CD8-positive, alpha-beta memory T cell (primary cell): ENCODE measurements around the gene XRCC5. TPM values are rescaled to one million over a fixed set of nuclear protein-coding genes. Genes with fewer than 3 reads are reported as not detected.
A peak's percentile ranks its signal among the peaks of the same experiment; 100 is the strongest.
"Not testable (repeated sequence)": the region's sequence is repeated elsewhere in the genome, so short reads cannot be mapped to it uniquely, and the experiment has no call there.

Experiments
- CTCF ChIA-PET: fragments of 350-600 bp; sonication (Branson Sonifier 250); formaldehyde crosslinking; loops from one replicate; lab custom pipeline; 2021; ENCODE audit warnings: antibody characterized with exemption; lab: Charles Lee
- POLR2A ChIA-PET: fragments of 350-600 bp; sonication (Branson Sonifier 250); formaldehyde crosslinking; loops from one replicate; lab custom pipeline; 2021; ENCODE audit warnings: antibody characterized with exemption; lab: Charles Lee
- DNase-seq, 5 donors: peaks; one replicate each; pipeline versions ENCODE4 v3.0.0 to v3.0.0-alpha.2; 2020 to 2022; ENCODE audit warnings: mixed read lengths in 1 of 5
- H3K27ac ChIP-seq: one replicate; pipeline ENCODE4 v1.7.0; 2013; ENCODE audit warnings: low read depth, mild to moderate bottlenecking, low read length, moderate library complexity
- H3K27me3 ChIP-seq: 2 replicates; pipeline ENCODE4 v1.7.0; 2013; ENCODE audit warnings: low read length, mild to moderate bottlenecking; ENCODE audit not compliant: insufficient read depth, poor library complexity, severe bottlenecking
- H3K36me3 ChIP-seq: 2 replicates; pipeline ENCODE4 v1.7.0; 2013; ENCODE audit warnings: mild to moderate bottlenecking, low read length, moderate library complexity; ENCODE audit not compliant: insufficient read depth
- H3K4me1 ChIP-seq: 2 replicates; pipeline ENCODE4 v1.7.0; 2013; ENCODE audit warnings: mild to moderate bottlenecking, low read length, moderate library complexity; ENCODE audit not compliant: insufficient read depth
- H3K4me3 ChIP-seq: 2 replicates; pipeline ENCODE4 v1.7.0; 2013; ENCODE audit warnings: mild to moderate bottlenecking, low read length
- H3K9me3 ChIP-seq: 2 replicates; pipeline ENCODE4 v1.7.0; 2013; ENCODE audit warnings: mild to moderate bottlenecking, low read length
- H3K27ac Mint-ChIP-seq, 8 donors: one replicate each; pipeline ENCODE4 v1.8.0; 2020 to 2021; ENCODE audit warnings: mixed read lengths in 8 of 8, mild to moderate bottlenecking in 6 of 8, inconsistent platforms in 3 of 8, moderate library complexity in 3 of 8
- H3K27me3 Mint-ChIP-seq, 2 donors: one replicate each; pipeline ENCODE4 v1.8.0; 2020 to 2021; ENCODE audit warnings: mixed read lengths in 2 of 2, mild to moderate bottlenecking in 1 of 2, moderate library complexity in 1 of 2
- H3K36me3 Mint-ChIP-seq, 3 donors: one replicate each; pipeline ENCODE4 v1.8.0; 2020 to 2021; ENCODE audit warnings: mixed read lengths in 3 of 3, inconsistent platforms in 1 of 3, mild to moderate bottlenecking in 1 of 3
- H3K4me1 Mint-ChIP-seq, 3 donors: one replicate each; pipeline ENCODE4 v1.8.0; 2020 to 2021; ENCODE audit warnings: mixed read lengths in 3 of 3, inconsistent platforms in 1 of 3, mild to moderate bottlenecking in 1 of 3
- H3K4me3 Mint-ChIP-seq, 7 donors: one replicate each; pipeline ENCODE4 v1.8.0; 2020 to 2021; ENCODE audit warnings: mixed read lengths in 7 of 7, mild to moderate bottlenecking in 6 of 7, moderate library complexity in 4 of 7, inconsistent platforms in 2 of 7
- H3K9me3 Mint-ChIP-seq, 5 donors: one replicate each; pipeline ENCODE4 v1.8.0; 2020 to 2022; ENCODE audit warnings: mixed read lengths in 5 of 5, mild to moderate bottlenecking in 3 of 5, moderate library complexity in 2 of 5, inconsistent platforms in 1 of 5
- polyA plus RNA-seq: library from polyadenylated mRNA; unstranded; fragments of 300-500 nt; fragmentation: Illumina TruSeq; gene quantifications from one replicate; pipeline ENCODE4 v1.2.3, GENCODE V29; 2021
- total RNA-seq, 2 experiments: library from RNA; stranded (reverse); gene quantifications; one replicate each; pipeline ENCODE4 v1.2.3, GENCODE V29; 2021

XRCC5 gene
- total and polyA plus RNA-seq, 3 experiments from 2014 or later: 306 to 643 (median 612) TPM

DNA sequence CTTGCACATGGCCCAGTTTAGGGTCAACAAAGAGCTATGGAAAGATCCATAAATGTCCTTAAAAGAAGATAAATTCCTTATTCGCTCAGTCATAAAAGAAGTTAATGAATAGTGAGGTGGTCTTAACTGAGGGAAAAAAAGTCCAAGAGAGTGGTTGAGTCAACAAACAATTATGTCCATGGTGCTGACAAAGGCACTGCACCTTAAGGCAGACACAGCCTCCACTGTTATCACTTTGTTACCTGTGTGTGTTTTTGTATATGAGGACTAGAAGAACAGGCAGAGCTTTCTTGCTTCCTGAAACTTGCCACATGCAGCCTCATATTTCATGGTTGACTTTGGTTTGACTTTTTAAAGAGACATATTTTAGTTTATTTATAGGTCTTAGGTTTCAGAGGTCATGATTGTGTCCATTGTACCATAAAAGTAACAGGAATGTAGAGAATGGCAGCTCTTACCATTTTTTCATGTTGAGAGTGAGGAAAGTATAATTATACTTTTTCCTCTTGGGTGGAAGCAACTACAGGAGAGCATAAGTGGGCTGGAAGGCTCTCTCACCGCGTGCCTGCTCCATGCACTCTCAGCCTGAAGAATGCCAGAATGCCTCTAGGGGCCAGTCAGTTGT is 93.6 kb downstream of the XRCC5 start:
- Histone ChIP-seq H3K36me3 (peaks cover 68% of the 10 kb centered on the region), H3K4me1 (no peaks in the 10 kb centered on the region), H3K9me3 (no peaks in the 10 kb centered on the region), H3K4me3 (no peak overlapping the region), H3K27me3 (no peaks in the 10 kb centered on the region), H3K27ac (no peak overlapping the region)
- peak overlapping the region in 3 of 8 donors; percentile 19 to 72 (median 49) for H3K27ac Mint-ChIP-seq
- DNase-seq: no peak
- H3K36me3 Mint-ChIP-seq: peaks cover 4 to 97% (median 49%) of the 10 kb centered on the region in 3 donors
- no peaks in the 10 kb centered on the region for H3K27me3 Mint-ChIP-seq
- H3K9me3 Mint-ChIP-seq: no peaks in the 10 kb centered on the region
- POLR2A ChIA-PET: no interaction called here
- CTCF ChIA-PET: no interaction called here
- peaks cover 3 to 19% (median 4%) of the 10 kb centered on the region in 3 donors for H3K4me1 Mint-ChIP-seq
- no peak overlapping the region for H3K4me3 Mint-ChIP-seq

DNA sequence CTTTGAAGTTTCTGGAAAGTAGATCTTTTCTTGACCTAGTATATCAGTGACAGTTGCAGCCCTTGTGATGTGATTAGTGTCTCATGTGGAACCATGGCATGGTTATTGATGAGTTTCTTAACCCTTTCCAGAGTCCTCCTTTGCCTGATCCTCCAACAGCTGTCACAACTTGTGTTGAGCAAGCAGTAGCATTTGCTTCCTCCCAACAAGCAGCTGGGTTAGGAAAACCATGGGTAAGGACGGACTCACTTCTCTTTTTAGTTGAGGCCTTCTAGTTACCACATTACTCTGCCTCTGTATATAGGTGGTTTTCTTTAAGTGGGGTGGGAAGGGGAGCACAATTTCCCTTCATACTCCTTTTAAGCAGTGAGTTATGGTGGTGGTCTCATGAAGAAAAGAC is 96.3 kb downstream of the XRCC5 start:
- peaks cover 4 to 7% (median 6%) of the 10 kb centered on the region in 3 donors for H3K4me1 Mint-ChIP-seq

GRCh38 chr2:216206041-216206703 is 97.0 kb downstream of the XRCC5 start:
- DNase-seq: no peak
- peaks cover 54% of the 10 kb centered on the region for H3K36me3 ChIP-seq
- Mint-ChIP-seq H3K27me3 (no peaks in the 10 kb centered on the region), H3K4me1 (peaks cover 6 to 14% (median 11%) of the 10 kb centered on the region in 3 donors), H3K27ac (peak overlapping the region in 5 of 8 donors; percentile 2 to 77 (median 21)), H3K4me3 (no peak overlapping the region), H3K36me3 (peaks cover 4 to 86% (median 46%) of the 10 kb centered on the region in 3 donors), H3K9me3 (no peaks in the 10 kb centered on the region)
- H3K4me1 ChIP-seq: peaks cover 6% of the 10 kb centered on the region
- H3K4me3 ChIP-seq: no peak overlapping the region
- ChIA-PET POLR2A (no interaction called here), CTCF (no interaction called here)
- no peaks in the 10 kb centered on the region for H3K9me3 ChIP-seq
- no peaks in the 10 kb centered on the region for H3K27me3 ChIP-seq
- no peak overlapping the region for H3K27ac ChIP-seq

More for the DNA sequence above, 96.3 kb downstream of the XRCC5 start:
- no peak overlapping the region for H3K27ac ChIP-seq
- no peaks in the 10 kb centered on the region for H3K9me3 ChIP-seq
- peaks cover 61% of the 10 kb centered on the region for H3K36me3 ChIP-seq
- H3K4me3 Mint-ChIP-seq: no peak overlapping the region
- no peaks in the 10 kb centered on the region for H3K9me3 Mint-ChIP-seq
- no peak for DNase-seq
- ChIA-PET CTCF (no interaction called here), POLR2A (no interaction called here)
- no peak overlapping the region for H3K27ac Mint-ChIP-seq
- peaks cover 3% of the 10 kb centered on the region for H3K4me1 ChIP-seq
- H3K27me3 ChIP-seq: no peaks in the 10 kb centered on the region
- peaks cover 4 to 90% (median 48%) of the 10 kb centered on the region in 3 donors for H3K36me3 Mint-ChIP-seq
- H3K27me3 Mint-ChIP-seq: no peaks in the 10 kb centered on the region
- no peak overlapping the region for H3K4me3 ChIP-seq

DNA sequence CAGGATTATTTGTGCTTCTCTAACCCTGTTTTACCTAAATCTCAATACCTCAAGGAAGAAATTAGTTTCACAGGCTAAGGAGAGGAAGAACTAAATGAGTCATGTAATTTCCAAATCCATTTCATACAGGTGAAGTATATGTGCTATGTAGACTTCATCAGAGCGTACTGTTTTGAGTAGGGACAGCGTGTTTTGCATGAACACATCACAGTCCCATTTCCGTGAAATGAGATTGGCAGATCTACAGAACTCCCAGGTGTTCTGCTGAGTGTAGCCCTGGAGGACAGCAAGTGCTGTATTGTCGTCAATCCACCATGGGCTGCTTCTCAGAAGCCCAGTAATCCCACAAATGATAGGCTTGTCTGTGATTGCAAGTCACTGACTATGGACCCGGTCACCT is 97.7 kb downstream of the XRCC5 start:
- H3K4me3 Mint-ChIP-seq: no peak overlapping the region
- H3K27me3 Mint-ChIP-seq: no peaks in the 10 kb centered on the region
- no peaks in the 10 kb centered on the region for H3K9me3 Mint-ChIP-seq
- no peaks in the 10 kb centered on the region for H3K9me3 ChIP-seq
- H3K4me3 ChIP-seq: no peak overlapping the region
- ChIA-PET CTCF (no interaction called here), POLR2A (no interaction called here)
- DNase-seq: no peak
- peaks cover 6 to 14% (median 9%) of the 10 kb centered on the region in 3 donors for H3K4me1 Mint-ChIP-seq
- no peak overlapping the region for H3K27ac ChIP-seq
- no peaks in the 10 kb centered on the region for H3K27me3 ChIP-seq
- H3K36me3 Mint-ChIP-seq: peaks cover 4 to 80% (median 39%) of the 10 kb centered on the region in 3 donors
- peak overlapping the region in 4 of 8 donors; percentile 4 to 77 (median 32) for H3K27ac Mint-ChIP-seq
- H3K4me1 ChIP-seq: peaks cover 6% of the 10 kb centered on the region
- H3K36me3 ChIP-seq: peaks cover 47% of the 10 kb centered on the region

GRCh38 chr2:216208661-216209060 is 99.5 kb downstream of the XRCC5 start:
- H3K4me1 ChIP-seq, H3K9me3 ChIP-seq, H3K4me3 ChIP-seq, H3K27me3 Mint-ChIP-seq, POLR2A ChIA-PET, CTCF ChIA-PET, H3K4me3 Mint-ChIP-seq, H3K9me3 Mint-ChIP-seq, H3K27me3 ChIP-seq, DNase-seq, H3K27ac ChIP-seq: not testable (repeated sequence)
- peaks cover 4 to 70% (median 34%) of the 10 kb centered on the region in 3 donors for H3K36me3 Mint-ChIP-seq
- peaks cover 39% of the 10 kb centered on the region for H3K36me3 ChIP-seq
- peaks cover 4 to 14% (median 13%) of the 10 kb centered on the region in 3 donors for H3K4me1 Mint-ChIP-seq
- H3K27ac Mint-ChIP-seq: peak overlapping the region in 3 of 8 donors; percentile 31 to 51 (median 47)

DNA sequence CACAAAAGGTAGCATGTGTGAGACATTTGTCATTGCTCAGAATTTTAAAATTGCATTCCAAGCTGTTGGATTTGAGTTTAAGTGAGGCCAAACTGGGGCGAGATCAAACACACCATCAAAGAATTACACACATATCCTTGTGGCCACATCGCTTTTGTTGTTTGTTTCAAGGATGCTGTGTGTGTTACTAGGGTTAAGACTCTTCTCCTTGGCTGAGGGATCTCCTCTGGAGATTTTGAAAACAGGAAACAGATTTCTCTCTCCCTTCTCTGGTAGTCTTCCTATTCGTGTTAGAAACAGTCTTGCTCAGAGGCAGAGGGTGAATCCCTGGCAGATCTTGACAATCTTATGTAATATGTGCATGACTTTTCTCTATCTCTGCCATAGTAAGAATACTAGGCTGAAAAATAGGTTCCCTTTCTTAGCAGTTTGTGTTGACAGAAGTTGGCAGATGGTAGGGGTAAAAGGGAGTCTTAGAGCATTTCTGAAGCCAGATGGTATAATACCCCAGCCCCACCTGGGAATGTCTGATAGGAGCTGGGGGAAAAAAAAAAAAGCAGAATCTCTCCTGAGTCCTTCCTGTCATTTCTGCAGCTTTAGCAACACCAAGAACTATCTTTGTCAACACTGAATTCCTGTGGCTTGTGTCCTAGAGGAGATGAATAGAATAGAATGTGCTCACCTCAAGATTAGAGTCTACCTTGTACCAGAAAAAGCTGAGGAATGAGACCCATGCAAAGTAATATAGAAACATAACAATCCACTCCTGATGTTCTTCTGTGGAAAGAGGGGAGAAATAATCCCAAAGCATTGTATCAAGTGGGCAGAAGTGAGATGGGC is 101.8 kb downstream of the XRCC5 start:
- Mint-ChIP-seq H3K4me3 (no peak overlapping the region), H3K36me3 (peaks cover 0 to 53% (median 22%) of the 10 kb centered on the region in 3 donors), H3K4me1 (peaks cover 4 to 14% (median 13%) of the 10 kb centered on the region in 3 donors), H3K9me3 (no peaks in the 10 kb centered on the region), H3K27ac (peak overlapping the region; percentile 0 to 79 (median 38)), H3K27me3 (no peaks in the 10 kb centered on the region)
- Histone ChIP-seq H3K4me3 (no peak overlapping the region), H3K36me3 (peaks cover 18% of the 10 kb centered on the region), H3K27ac (no peak overlapping the region), H3K9me3 (no peaks in the 10 kb centered on the region), H3K27me3 (no peaks in the 10 kb centered on the region), H3K4me1 (peaks cover 6% of the 10 kb centered on the region)
- DNase-seq: no peak
- ChIA-PET CTCF (interaction anchor here (1.4 to 1.5 kb wide), 2 partner anchors 15 to 193 kb away, joined by 3 to 6 read pairs; no protein-coding TSS in a partner anchor), POLR2A (no interaction called here)

GRCh38 chr2:216211614-216212145 is 102.5 kb downstream of the XRCC5 start:
- POLR2A ChIA-PET: no interaction called here
- Mint-ChIP-seq H3K27ac (peak overlapping the region in 7 of 8 donors; percentile 36 to 79 (median 61)), H3K36me3 (peaks cover 0 to 45% (median 15%) of the 10 kb centered on the region in 3 donors), H3K9me3 (no peaks in the 10 kb centered on the region), H3K27me3 (no peaks in the 10 kb centered on the region), H3K4me1 (peaks cover 4 to 15% (median 14%) of the 10 kb centered on the region in 3 donors), H3K4me3 (no peak overlapping the region)
- no peaks in the 10 kb centered on the region for H3K27me3 ChIP-seq
- H3K4me1 ChIP-seq: peaks cover 6% of the 10 kb centered on the region
- no peak overlapping the region for H3K27ac ChIP-seq
- H3K9me3 ChIP-seq: no peaks in the 10 kb centered on the region
- H3K4me3 ChIP-seq: no peak overlapping the region
- CTCF ChIA-PET: no interaction called here
- no peak for DNase-seq
- H3K36me3 ChIP-seq: peaks cover 11% of the 10 kb centered on the region
